Measurements from ENCODE around the gene CREB3L4.

CREB3L4 gene

GRCh38 chr1:153967107-153967999 lies at the start of gene CREB3L4:
Gene CREB3L4, plus strand, starts transcription at chr1:153967902. Its CDS starts 624 bp downstream, at chr1:153968526.
- peaks cover 17 to 39% of the 10 kb centered on the region in 2 donors for H3K4me1 ChIP-seq (ENCODE audit: control insufficient read depth in 2 of 2, insufficient read depth in 2 of 2, low read length in 2 of 2)
- no peaks in the 10 kb centered on the region for H3K36me3 ChIP-seq (ENCODE audit: control insufficient read depth in 2 of 2, insufficient read depth in 2 of 2, low read length in 2 of 2)
- peak within 1 kb of the TSS; percentile 87 to 91 for H3K9ac ChIP-seq (ENCODE audit: low read depth in 1 of 2, low read length in 2 of 2)
- peak within 1 kb of the TSS; percentile 92 to 94 for H3K27ac ChIP-seq (ENCODE audit: low read depth in 2 of 2, low read length in 2 of 2)
- H3K27me3 ChIP-seq (ENCODE audit: control insufficient read depth in 2 of 2, insufficient read depth in 2 of 2, low read length in 2 of 2), result no peaks in the 10 kb centered on the region
- H3K9me3 ChIP-seq (ENCODE audit: control insufficient read depth in 2 of 2, low read length in 2 of 2), result no peaks in the 10 kb centered on the region
- H3K4me3 ChIP-seq (ENCODE audit: low read length in 2 of 2), result peak within 1 kb of the TSS; percentile 81 to 94

GRCh38 chr1:153919876-153920852 lies 47.5 kb upstream of the CREB3L4 start:
- Histone ChIP-seq H3K9me3 (ENCODE audit: control insufficient read depth in 2 of 2, low read length in 2 of 2) (no peaks in the 10 kb centered on the region), H3K36me3 (ENCODE audit: control insufficient read depth in 2 of 2, insufficient read depth in 2 of 2, low read length in 2 of 2) (peaks cover 0 to 6% of the 10 kb centered on the region in 2 donors), H3K9ac (ENCODE audit: low read depth in 1 of 2, low read length in 2 of 2) (peak overlapping the region in 1 of 2 donors; percentile 15), H3K4me1 (ENCODE audit: control insufficient read depth in 2 of 2, insufficient read depth in 2 of 2, low read length in 2 of 2) (peaks cover 26 to 29% of the 10 kb centered on the region in 2 donors), H3K4me3 (ENCODE audit: low read length in 2 of 2) (peak overlapping the region in 1 of 2 donors; percentile 85), H3K27me3 (ENCODE audit: control insufficient read depth in 2 of 2, insufficient read depth in 2 of 2, low read length in 2 of 2) (no peaks in the 10 kb centered on the region), H3K27ac (ENCODE audit: low read depth in 2 of 2, low read length in 2 of 2) (peak overlapping the region in 1 of 2 donors; percentile 18)

GRCh38 chr1:153921080-153921802 lies 46.5 kb upstream of the CREB3L4 start:
- H3K27ac ChIP-seq (ENCODE audit: low read depth in 2 of 2, low read length in 2 of 2), result peak overlapping the region in 1 of 2 donors; percentile 87
- H3K27me3 ChIP-seq (ENCODE audit: control insufficient read depth in 2 of 2, insufficient read depth in 2 of 2, low read length in 2 of 2), result no peaks in the 10 kb centered on the region
- peak overlapping the region; percentile 81 to 85 for H3K4me3 ChIP-seq (ENCODE audit: low read length in 2 of 2)
- peaks cover 0 to 4% of the 10 kb centered on the region in 2 donors for H3K36me3 ChIP-seq (ENCODE audit: control insufficient read depth in 2 of 2, insufficient read depth in 2 of 2, low read length in 2 of 2)
- no peaks in the 10 kb centered on the region for H3K9me3 ChIP-seq (ENCODE audit: control insufficient read depth in 2 of 2, low read length in 2 of 2)
- H3K4me1 ChIP-seq (ENCODE audit: control insufficient read depth in 2 of 2, insufficient read depth in 2 of 2, low read length in 2 of 2), result peaks cover 26 to 29% of the 10 kb centered on the region in 2 donors
- peak overlapping the region; percentile 67 to 79 for H3K9ac ChIP-seq (ENCODE audit: low read depth in 1 of 2, low read length in 2 of 2)

GRCh38 chr1:153921803-153922075 lies 46.0 kb upstream of the CREB3L4 start:
- Histone ChIP-seq H3K27me3 (ENCODE audit: control insufficient read depth in 2 of 2, insufficient read depth in 2 of 2, low read length in 2 of 2) (no peaks in the 10 kb centered on the region), H3K27ac (ENCODE audit: low read depth in 2 of 2, low read length in 2 of 2) (peak overlapping the region; percentile 84 to 87), H3K9ac (ENCODE audit: low read depth in 1 of 2, low read length in 2 of 2) (peak overlapping the region; percentile 67 to 79), H3K4me3 (ENCODE audit: low read length in 2 of 2) (peak overlapping the region; percentile 81 to 85), H3K36me3 (ENCODE audit: control insufficient read depth in 2 of 2, insufficient read depth in 2 of 2, low read length in 2 of 2) (peaks cover 0 to 4% of the 10 kb centered on the region in 2 donors), H3K4me1 (ENCODE audit: control insufficient read depth in 2 of 2, insufficient read depth in 2 of 2, low read length in 2 of 2) (peaks cover 26 to 29% of the 10 kb centered on the region in 2 donors), H3K9me3 (ENCODE audit: control insufficient read depth in 2 of 2, low read length in 2 of 2) (no peaks in the 10 kb centered on the region)

GRCh38 chr1:153922076-153922971 lies 45.4 kb upstream of the CREB3L4 start:
- peak overlapping the region; percentile 81 to 85 for H3K4me3 ChIP-seq (ENCODE audit: low read length in 2 of 2)
- no peaks in the 10 kb centered on the region for H3K9me3 ChIP-seq (ENCODE audit: control insufficient read depth in 2 of 2, low read length in 2 of 2)
- peak overlapping the region; percentile 84 to 87 for H3K27ac ChIP-seq (ENCODE audit: low read depth in 2 of 2, low read length in 2 of 2)
- no peaks in the 10 kb centered on the region for H3K27me3 ChIP-seq (ENCODE audit: control insufficient read depth in 2 of 2, insufficient read depth in 2 of 2, low read length in 2 of 2)
- peak overlapping the region; percentile 67 to 79 for H3K9ac ChIP-seq (ENCODE audit: low read depth in 1 of 2, low read length in 2 of 2)
- peaks cover 26 to 29% of the 10 kb centered on the region in 2 donors for H3K4me1 ChIP-seq (ENCODE audit: control insufficient read depth in 2 of 2, insufficient read depth in 2 of 2, low read length in 2 of 2)
- peaks cover 0 to 4% of the 10 kb centered on the region in 2 donors for H3K36me3 ChIP-seq (ENCODE audit: control insufficient read depth in 2 of 2, insufficient read depth in 2 of 2, low read length in 2 of 2)

- no peaks in the 10 kb centered on the region for H3K9me3 ChIP-seq (ENCODE audit: control insufficient read depth in 2 of 2, low read length in 2 of 2)
- peak within 1 kb of the TSS; percentile 76 to 97 for H3K9ac ChIP-seq (ENCODE audit: low read depth in 1 of 2, low read length in 2 of 2)
- peaks cover 26 to 29% of the 10 kb centered on the region in 2 donors for H3K4me1 ChIP-seq (ENCODE audit: control insufficient read depth in 2 of 2, insufficient read depth in 2 of 2, low read length in 2 of 2)
- peak within 1 kb of the TSS; percentile 89 for H3K27ac ChIP-seq (ENCODE audit: low read depth in 2 of 2, low read length in 2 of 2)
- H3K27me3 ChIP-seq (ENCODE audit: control insufficient read depth in 2 of 2, insufficient read depth in 2 of 2, low read length in 2 of 2), result no peaks in the 10 kb centered on the region
- peak within 1 kb of the TSS; percentile 88 to 97 for H3K4me3 ChIP-seq (ENCODE audit: low read length in 2 of 2)
- no peaks in the 10 kb centered on the region for H3K36me3 ChIP-seq (ENCODE audit: control insufficient read depth in 2 of 2, insufficient read depth in 2 of 2, low read length in 2 of 2)
Observed at GRCh38 chr1:153922972-153923925, 44.5 kb upstream of the CREB3L4 start, which contains the start of gene GATAD2B. Gene GATAD2B, minus strand, starts transcription at chr1:153922972. Its CDS starts 94,625 bp downstream, at chr1:153828347.

GRCh38 chr1:153926405-153926804 lies 41.3 kb upstream of the CREB3L4 start:
- H3K9ac ChIP-seq (ENCODE audit: low read depth in 1 of 2, low read length in 2 of 2), result no peak overlapping the region
- H3K27me3 ChIP-seq (ENCODE audit: control insufficient read depth in 2 of 2, insufficient read depth in 2 of 2, low read length in 2 of 2), result no peaks in the 10 kb centered on the region
- no peaks in the 10 kb centered on the region for H3K9me3 ChIP-seq (ENCODE audit: control insufficient read depth in 2 of 2, low read length in 2 of 2)
- H3K27ac ChIP-seq (ENCODE audit: low read depth in 2 of 2, low read length in 2 of 2), result no peak overlapping the region
- H3K36me3 ChIP-seq (ENCODE audit: control insufficient read depth in 2 of 2, insufficient read depth in 2 of 2, low read length in 2 of 2), result peaks cover 14 to 19% of the 10 kb centered on the region in 2 donors
- peaks cover 10 to 17% of the 10 kb centered on the region in 2 donors for H3K4me1 ChIP-seq (ENCODE audit: control insufficient read depth in 2 of 2, insufficient read depth in 2 of 2, low read length in 2 of 2)
- H3K4me3 ChIP-seq (ENCODE audit: low read length in 2 of 2), result no peak overlapping the region

GRCh38 chr1:153928245-153928644 lies 39.5 kb upstream of the CREB3L4 start:
- Histone ChIP-seq H3K36me3 (ENCODE audit: control insufficient read depth in 2 of 2, insufficient read depth in 2 of 2, low read length in 2 of 2) (peaks cover 28 to 31% of the 10 kb centered on the region in 2 donors), H3K27ac (ENCODE audit: low read depth in 2 of 2, low read length in 2 of 2) (no peak overlapping the region), H3K9ac (ENCODE audit: low read depth in 1 of 2, low read length in 2 of 2) (no peak overlapping the region), H3K9me3 (ENCODE audit: control insufficient read depth in 2 of 2, low read length in 2 of 2) (no peaks in the 10 kb centered on the region), H3K27me3 (ENCODE audit: control insufficient read depth in 2 of 2, insufficient read depth in 2 of 2, low read length in 2 of 2) (no peaks in the 10 kb centered on the region), H3K4me1 (ENCODE audit: control insufficient read depth in 2 of 2, insufficient read depth in 2 of 2, low read length in 2 of 2) (peaks cover 5 to 11% of the 10 kb centered on the region in 2 donors), H3K4me3 (ENCODE audit: low read length in 2 of 2) (no peak overlapping the region)

Measured in mucosa of rectum (tissue), 2 donors.